ENCODE measurements around the gene ZNF385C. TPM values are rescaled to one million over a fixed set of nuclear protein-coding genes. Genes with fewer than 3 reads are reported as not detected.

The ZNF385C gene
- total and polyA plus RNA-seq, 4 donors = 0.03 to 0.19 (median 0.06) TPM; not detected in 1

DNA sequence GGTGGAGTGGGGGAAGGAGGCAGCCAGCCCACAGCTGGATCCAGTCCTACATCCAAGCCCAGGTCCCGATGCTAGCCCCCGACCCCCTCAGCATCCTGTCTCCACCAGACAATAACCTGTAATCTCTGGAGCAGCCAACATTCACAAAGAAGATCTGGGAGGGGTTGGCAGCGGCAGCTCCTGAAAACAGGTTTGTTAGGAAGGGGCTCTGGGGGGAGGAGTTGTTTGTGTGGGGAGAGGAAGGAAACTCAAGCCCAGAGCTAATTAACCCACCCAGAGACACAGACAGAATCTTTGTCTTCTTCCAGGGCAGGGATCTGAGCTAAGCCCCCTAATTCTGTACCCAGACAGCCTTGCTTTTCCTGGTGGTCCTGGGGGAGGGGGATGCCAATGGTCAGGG is 43.2 kb downstream of the ZNF385C start (continued):
- no peak for TF ChIP-seq RXRA (IDR thresholded peaks at IDR 0.05)
- TF ChIP-seq GABPA (IDR thresholded peaks at IDR 0.05 in 1 of 2, conservative IDR thresholded peaks at IDR 0.05 in 1 of 2) = no peak
- TF ChIP-seq, protein P1, sequence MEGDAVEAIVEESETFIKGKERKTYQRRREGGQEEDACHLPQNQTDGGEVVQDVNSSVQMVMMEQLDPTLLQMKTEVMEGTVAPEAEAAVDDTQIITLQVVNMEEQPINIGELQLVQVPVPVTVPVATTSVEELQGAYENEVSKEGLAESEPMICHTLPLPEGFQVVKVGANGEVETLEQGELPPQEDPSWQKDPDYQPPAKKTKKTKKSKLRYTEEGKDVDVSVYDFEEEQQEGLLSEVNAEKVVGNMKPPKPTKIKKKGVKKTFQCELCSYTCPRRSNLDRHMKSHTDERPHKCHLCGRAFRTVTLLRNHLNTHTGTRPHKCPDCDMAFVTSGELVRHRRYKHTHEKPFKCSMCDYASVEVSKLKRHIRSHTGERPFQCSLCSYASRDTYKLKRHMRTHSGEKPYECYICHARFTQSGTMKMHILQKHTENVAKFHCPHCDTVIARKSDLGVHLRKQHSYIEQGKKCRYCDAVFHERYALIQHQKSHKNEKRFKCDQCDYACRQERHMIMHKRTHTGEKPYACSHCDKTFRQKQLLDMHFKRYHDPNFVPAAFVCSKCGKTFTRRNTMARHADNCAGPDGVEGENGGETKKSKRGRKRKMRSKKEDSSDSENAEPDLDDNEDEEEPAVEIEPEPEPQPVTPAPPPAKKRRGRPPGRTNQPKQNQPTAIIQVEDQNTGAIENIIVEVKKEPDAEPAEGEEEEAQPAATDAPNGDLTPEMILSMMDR (IDR thresholded peaks at IDR 0.05; ENCODE audit: low read depth, low read length, missing input control) = no peak

DNA sequence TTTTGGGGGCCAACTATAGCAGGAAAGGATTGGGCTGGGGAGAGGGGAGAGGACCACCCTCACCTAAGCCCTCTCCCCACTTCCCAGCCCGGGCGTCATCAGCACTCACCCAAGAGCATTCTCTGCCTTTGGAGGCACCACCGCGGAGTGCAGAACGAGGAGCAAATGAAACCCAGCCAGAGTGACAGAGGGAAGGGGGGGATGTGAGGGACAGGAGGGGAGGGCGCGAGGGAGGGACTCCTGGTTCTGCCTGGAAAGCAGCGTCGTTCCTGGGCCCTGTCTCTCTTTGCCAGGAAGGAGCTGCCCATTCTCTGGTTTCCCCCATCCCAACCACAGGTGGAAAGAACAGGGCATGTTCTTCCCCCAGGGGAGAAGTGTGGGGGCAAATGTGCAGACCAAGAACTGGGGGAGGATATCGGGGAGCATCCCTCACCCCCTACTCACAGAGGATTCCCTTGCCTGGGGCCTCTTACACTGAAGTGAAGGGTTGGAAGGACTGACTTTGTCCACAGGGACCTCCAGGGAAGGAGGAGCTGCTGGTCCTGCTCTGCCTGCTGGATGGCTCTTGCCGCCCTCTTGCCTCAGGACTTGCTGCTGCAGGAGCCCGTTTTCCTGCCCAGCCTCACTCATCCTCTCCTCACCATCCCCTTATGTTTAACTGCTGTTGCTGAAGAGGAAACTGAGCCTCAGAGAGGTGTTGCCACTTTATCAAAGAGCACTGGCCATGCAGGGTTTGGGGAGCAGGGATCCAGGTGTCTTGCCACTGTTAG is 44.4 kb downstream of the ZNF385C start:
- no peak for DNase-seq (ENCODE audit: low spot score)
- Histone ChIP-seq H3K9me3 (ENCODE audit: control insufficient read depth in 4 of 4, low read length in 3 of 4) (no peaks in the 10 kb centered on the region), H3K4me3 (ENCODE audit: low read depth in 1 of 3, low read length in 3 of 3) (no peak overlapping the region), H3K27me3 (ENCODE audit: control insufficient read depth in 4 of 4, insufficient read depth in 4 of 4, low read length in 3 of 4) (no peaks in the 10 kb centered on the region), H3K27ac (ENCODE audit: low read depth in 1 of 2, low read length in 2 of 2) (no peak overlapping the region), H3K4me1 (ENCODE audit: control insufficient read depth in 4 of 4, insufficient read depth in 4 of 4, low read length in 3 of 4) (peaks cover 0 to 5% (median 2%) of the 10 kb centered on the region in 4 donors), H3K36me3 (ENCODE audit: control insufficient read depth in 4 of 4, insufficient read depth in 3 of 4, low read depth in 1 of 4, low read length in 3 of 4) (no peaks in the 10 kb centered on the region), H3K9ac (ENCODE audit: low read depth in 1 of 2, low read length in 2 of 2) (no peak overlapping the region)
- no peak for TF ChIP-seq YY1 (IDR thresholded peaks at IDR 0.05)
- TF ChIP-seq, protein P2, sequence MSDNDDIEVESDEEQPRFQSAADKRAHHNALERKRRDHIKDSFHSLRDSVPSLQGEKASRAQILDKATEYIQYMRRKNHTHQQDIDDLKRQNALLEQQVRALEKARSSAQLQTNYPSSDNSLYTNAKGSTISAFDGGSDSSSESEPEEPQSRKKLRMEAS (IDR thresholded peaks at IDR 0.05) = no peak
- TF ChIP-seq, protein P3, sequence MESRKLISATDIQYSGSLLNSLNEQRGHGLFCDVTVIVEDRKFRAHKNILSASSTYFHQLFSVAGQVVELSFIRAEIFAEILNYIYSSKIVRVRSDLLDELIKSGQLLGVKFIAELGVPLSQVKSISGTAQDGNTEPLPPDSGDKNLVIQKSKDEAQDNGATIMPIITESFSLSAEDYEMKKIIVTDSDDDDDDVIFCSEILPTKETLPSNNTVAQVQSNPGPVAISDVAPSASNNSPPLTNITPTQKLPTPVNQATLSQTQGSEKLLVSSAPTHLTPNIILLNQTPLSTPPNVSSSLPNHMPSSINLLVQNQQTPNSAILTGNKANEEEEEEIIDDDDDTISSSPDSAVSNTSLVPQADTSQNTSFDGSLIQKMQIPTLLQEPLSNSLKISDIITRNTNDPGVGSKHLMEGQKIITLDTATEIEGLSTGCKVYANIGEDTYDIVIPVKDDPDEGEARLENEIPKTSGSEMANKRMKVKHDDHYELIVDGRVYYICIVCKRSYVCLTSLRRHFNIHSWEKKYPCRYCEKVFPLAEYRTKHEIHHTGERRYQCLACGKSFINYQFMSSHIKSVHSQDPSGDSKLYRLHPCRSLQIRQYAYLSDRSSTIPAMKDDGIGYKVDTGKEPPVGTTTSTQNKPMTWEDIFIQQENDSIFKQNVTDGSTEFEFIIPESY (IDR thresholded peaks at IDR 0.05) = no peak
- no peak for TF ChIP-seq JUND (IDR thresholded peaks at IDR 0.05)
- TF ChIP-seq HNF4G (IDR thresholded peaks at IDR 0.05) = no peak
- TF ChIP-seq FOXA2 (IDR thresholded peaks at IDR 0.05) = no peak
- 28% methylated on average over 12 of the region's 12 CpGs for WGBS

DNA sequence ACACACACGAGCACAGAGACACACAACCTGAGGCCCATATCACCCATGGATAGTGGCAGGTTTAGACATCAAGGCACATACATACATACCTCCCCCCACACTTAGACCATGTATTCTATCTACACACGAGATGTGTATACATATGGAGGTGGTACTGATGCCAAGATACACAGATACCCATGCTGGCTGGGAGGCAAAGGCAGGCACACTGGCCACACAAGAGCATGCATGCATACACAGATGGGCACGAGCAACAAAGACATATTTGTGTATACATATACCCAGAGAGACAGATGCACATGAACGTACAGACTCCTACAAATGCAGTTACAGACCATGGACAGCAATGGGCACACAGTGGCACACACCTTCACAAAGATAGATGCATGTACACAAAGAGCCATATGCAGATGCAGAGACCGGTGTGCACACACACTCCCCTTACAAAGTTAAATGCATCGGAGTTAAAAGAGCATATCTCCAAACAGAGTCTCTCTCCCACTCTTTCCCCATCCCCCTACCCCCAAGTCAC is 45.9 kb downstream of the ZNF385C start:
- no peaks in the 10 kb centered on the region for H3K36me3 ChIP-seq (ENCODE audit: control insufficient read depth in 4 of 4, insufficient read depth in 3 of 4, low read depth in 1 of 4, low read length in 3 of 4)
- H3K27me3 ChIP-seq (ENCODE audit: control insufficient read depth in 4 of 4, insufficient read depth in 4 of 4, low read length in 3 of 4) = no peaks in the 10 kb centered on the region
- no peaks in the 10 kb centered on the region for H3K9me3 ChIP-seq (ENCODE audit: control insufficient read depth in 4 of 4, low read length in 3 of 4)
- H3K4me3 ChIP-seq (ENCODE audit: low read depth in 1 of 3, low read length in 3 of 3) = no peak overlapping the region
- no peak for DNase-seq (ENCODE audit: low spot score)
- 79% methylated on average over 6 of the region's 6 CpGs for WGBS
- no peak overlapping the region for H3K27ac ChIP-seq (ENCODE audit: low read depth in 1 of 2, low read length in 2 of 2)
- TF ChIP-seq, protein P1 (IDR thresholded peaks at IDR 0.05; ENCODE audit: low read depth, low read length, missing input control) = no peak
- no peak for TF ChIP-seq FOXA1 (IDR thresholded peaks at IDR 0.05)
- H3K4me1 ChIP-seq (ENCODE audit: control insufficient read depth in 4 of 4, insufficient read depth in 4 of 4, low read length in 3 of 4) = peaks cover 0 to 5% (median 2%) of the 10 kb centered on the region in 4 donors
- H3K9ac ChIP-seq (ENCODE audit: low read depth in 1 of 2, low read length in 2 of 2) = no peak overlapping the region
